CD4-positive, alpha-beta T cell treated with Interleukin-6 at 100 ng/mL for 8 hours (primary cell): ENCODE results near the gene BRSK1.
"Not testable (repeated sequence)": the region's sequence is repeated elsewhere in the genome, so short reads cannot be mapped to it uniquely, and the experiment has no call there.

Experiments used
- DNase-seq: peaks from one replicate; pipeline ENCODE4 v3.0.0-alpha.2; 2020; ENCODE audit warnings: mixed read lengths, low spot score

The BRSK1 gene

GRCh38 chr19:55329791-55330190 lies 46.0 kb downstream of the BRSK1 start:
- DNase-seq: not testable (repeated sequence)

- DNase-seq: no peak
These were observed 50.1 kb downstream of the BRSK1 start for GRCh38 chr19:55333870-55334269.

GRCh38 chr19:55336101-55336500 lies 52.3 kb downstream of the BRSK1 start:
- no peak for DNase-seq

GRCh38 chr19:55339105-55339888 lies 55.5 kb downstream of the BRSK1 start, which contains the start of gene KMT5C:
Gene KMT5C, plus strand, starts transcription at chr19:55339876. Its CDS starts 2,061 bp downstream, at chr19:55341937.
- peak; percentile 100 for DNase-seq

- DNase-seq: no peak
These were observed 56.3 kb downstream of the BRSK1 start for GRCh38 chr19:55339889-55340783.

- no peak for DNase-seq
These were observed 57.0 kb downstream of the BRSK1 start for GRCh38 chr19:55340784-55341147.

- DNase-seq: peak; percentile 38
These were observed 57.4 kb downstream of the BRSK1 start for GRCh38 chr19:55341171-55341588.

- no peak for DNase-seq
These were observed 58.1 kb downstream of the BRSK1 start for GRCh38 chr19:55341595-55342531.

- no peak for DNase-seq
These were observed 60.6 kb downstream of the BRSK1 start for GRCh38 chr19:55344444-55344843.

GRCh38 chr19:55345101-55345817 lies 61.5 kb downstream of the BRSK1 start:
- no peak for DNase-seq

- no peak for DNase-seq
These were observed 62.3 kb downstream of the BRSK1 start for GRCh38 chr19:55345818-55346724.

GRCh38 chr19:55346725-55347441 lies 63.1 kb downstream of the BRSK1 start:
- DNase-seq: no peak

- DNase-seq: no peak
These were observed 63.7 kb downstream of the BRSK1 start for GRCh38 chr19:55347442-55348009.

GRCh38 chr19:55348317-55349034 lies 64.7 kb downstream of the BRSK1 start:
- no peak for DNase-seq

- no peak for DNase-seq
These were observed 67.0 kb downstream of the BRSK1 start for GRCh38 chr19:55350620-55351315.

- DNase-seq: no peak
These were observed 68.2 kb downstream of the BRSK1 start for GRCh38 chr19:55352040-55352439.

GRCh38 chr19:55352549-55353145 lies 68.8 kb downstream of the BRSK1 start:
- no peak for DNase-seq
